ENCODE data around the gene UGT8.
"Not testable (repeated sequence)": the region's sequence is repeated elsewhere in the genome, so short reads cannot be mapped to it uniquely, and the experiment has no call there.

Gene UGT8

DNA sequence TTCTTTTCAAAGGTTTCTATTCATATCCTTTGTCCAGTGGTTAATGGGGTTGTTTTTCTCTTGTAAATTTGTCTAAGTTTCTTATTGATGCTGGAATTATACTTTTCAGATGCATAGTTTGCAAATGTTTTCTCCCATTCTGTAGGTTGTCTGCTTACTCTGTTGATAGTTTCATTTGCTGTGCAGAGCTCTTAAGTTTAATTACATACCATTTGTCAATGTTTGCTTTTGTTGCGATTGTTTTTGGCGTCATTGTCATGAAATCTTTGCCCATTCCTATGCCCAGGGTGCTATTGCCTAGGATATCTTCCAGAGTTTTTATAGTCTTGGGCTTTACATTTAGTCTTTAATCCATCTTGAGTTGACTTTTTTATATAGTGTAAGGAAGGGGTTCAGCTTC is 21.2 kb upstream of the UGT8 start:
- no peak for DNase-seq (ENCODE audit: low read depth in 2 of 2)
- TF ChIP-seq, protein P1, sequence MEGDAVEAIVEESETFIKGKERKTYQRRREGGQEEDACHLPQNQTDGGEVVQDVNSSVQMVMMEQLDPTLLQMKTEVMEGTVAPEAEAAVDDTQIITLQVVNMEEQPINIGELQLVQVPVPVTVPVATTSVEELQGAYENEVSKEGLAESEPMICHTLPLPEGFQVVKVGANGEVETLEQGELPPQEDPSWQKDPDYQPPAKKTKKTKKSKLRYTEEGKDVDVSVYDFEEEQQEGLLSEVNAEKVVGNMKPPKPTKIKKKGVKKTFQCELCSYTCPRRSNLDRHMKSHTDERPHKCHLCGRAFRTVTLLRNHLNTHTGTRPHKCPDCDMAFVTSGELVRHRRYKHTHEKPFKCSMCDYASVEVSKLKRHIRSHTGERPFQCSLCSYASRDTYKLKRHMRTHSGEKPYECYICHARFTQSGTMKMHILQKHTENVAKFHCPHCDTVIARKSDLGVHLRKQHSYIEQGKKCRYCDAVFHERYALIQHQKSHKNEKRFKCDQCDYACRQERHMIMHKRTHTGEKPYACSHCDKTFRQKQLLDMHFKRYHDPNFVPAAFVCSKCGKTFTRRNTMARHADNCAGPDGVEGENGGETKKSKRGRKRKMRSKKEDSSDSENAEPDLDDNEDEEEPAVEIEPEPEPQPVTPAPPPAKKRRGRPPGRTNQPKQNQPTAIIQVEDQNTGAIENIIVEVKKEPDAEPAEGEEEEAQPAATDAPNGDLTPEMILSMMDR (IDR thresholded peaks at IDR 0.05; ENCODE audit: low read depth, low read length), result no peak
- H3K4me3 ChIP-seq (replicated peaks in 1 of 2; ENCODE audit: low read depth in 2 of 2, low read length in 2 of 2), result no peak overlapping the region

DNA sequence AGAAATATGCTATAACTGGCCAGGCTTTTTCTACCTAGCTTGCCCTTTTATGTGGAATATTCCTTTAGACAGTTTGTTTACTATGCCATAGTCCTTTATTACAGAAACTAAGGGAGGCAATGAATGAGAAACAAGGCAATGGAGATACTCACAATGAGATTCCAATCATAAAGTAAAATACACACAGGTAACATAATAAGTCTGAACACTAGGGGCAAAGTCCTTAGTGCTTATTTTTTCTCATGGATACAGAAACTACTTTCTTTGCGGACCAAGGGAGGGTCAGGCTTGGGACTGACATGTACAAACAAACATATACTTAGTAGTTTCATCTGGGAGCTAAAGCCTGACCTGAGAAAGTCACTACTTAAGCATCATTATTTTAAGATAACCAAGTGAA is 16.0 kb upstream of the UGT8 start:
- H3K4me3 ChIP-seq (replicated peaks in 1 of 2; ENCODE audit: low read depth in 2 of 2, low read length in 2 of 2), result no peak overlapping the region
- no peak for DNase-seq (ENCODE audit: low read depth in 2 of 2)
- TF ChIP-seq, protein P1 (IDR thresholded peaks at IDR 0.05; ENCODE audit: low read depth, low read length), result no peak

DNA sequence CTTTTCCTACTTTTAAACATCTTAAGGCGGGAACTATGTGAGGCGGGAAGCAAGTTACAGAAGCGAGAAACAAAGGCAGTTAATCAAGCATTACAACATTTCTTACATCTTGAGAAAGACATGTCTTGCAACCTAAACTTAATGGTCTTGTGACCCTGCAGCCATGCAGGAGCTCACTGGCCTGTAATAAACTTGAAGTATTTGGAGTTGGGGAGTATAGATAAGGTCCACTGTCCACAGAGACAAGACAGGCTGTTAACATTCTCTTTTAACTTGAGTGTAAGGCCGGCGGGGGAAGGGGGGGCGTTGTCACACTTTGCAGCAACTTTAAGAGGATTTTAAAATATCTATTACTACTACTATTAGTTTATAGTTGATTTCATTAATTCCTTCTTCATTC is 10.3 kb upstream of the UGT8 start:
- TF ChIP-seq, protein P1 (IDR thresholded peaks at IDR 0.05; ENCODE audit: low read depth, low read length), result no peak
- no peak overlapping the region for H3K4me3 ChIP-seq (replicated peaks in 1 of 2; ENCODE audit: low read depth in 2 of 2, low read length in 2 of 2)
- no peak for DNase-seq (ENCODE audit: low read depth in 2 of 2)

DNA sequence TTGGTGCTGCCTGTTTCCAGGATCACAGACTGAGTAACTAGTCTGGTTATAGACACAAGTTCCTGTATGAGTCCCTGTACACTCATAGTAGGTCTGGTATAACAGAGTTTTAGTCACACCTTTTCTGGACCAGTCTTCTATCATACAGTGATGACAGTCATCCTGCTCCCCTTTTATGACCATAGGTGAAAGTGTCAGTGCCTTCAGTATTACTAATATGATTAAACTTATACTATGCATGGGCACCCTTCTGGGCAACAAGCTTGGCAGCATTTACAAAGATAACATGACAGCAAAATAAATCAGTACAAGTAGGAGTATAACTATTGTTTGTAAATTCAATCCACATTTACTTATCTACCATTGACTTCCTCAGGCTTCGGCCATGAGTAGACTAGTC is 8.2 kb upstream of the UGT8 start:
- not testable (repeated sequence) for DNase-seq (ENCODE audit: low read depth in 2 of 2); H3K4me3 ChIP-seq (replicated peaks in 1 of 2; ENCODE audit: low read depth in 2 of 2, low read length in 2 of 2)

DNA sequence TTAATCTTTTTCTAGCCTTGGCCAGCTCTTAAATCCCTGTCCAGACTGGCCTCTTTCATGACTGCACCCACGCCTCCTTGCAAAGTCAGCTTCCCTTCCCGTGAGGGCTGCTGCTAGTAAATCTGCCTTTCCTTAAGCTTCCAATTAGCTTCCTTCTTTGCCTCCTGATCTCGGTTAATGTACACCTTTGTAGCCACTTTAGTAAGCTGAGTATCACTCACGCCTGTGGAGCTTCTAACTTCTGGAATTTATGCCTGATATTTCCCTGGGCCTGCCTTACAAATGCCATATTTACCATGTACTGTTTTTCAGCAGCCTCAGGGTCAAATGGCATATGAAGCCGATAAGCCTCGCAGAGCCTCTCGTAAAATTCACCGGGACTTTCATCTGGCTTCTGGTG is 5.1 kb upstream of the UGT8 start:
- DNase-seq (ENCODE audit: low read depth in 2 of 2), result no peak
- TF ChIP-seq, protein P1 (IDR thresholded peaks at IDR 0.05; ENCODE audit: low read depth, low read length), result no peak
- no peak overlapping the region for H3K4me3 ChIP-seq (replicated peaks in 1 of 2; ENCODE audit: low read depth in 2 of 2, low read length in 2 of 2)

DNA sequence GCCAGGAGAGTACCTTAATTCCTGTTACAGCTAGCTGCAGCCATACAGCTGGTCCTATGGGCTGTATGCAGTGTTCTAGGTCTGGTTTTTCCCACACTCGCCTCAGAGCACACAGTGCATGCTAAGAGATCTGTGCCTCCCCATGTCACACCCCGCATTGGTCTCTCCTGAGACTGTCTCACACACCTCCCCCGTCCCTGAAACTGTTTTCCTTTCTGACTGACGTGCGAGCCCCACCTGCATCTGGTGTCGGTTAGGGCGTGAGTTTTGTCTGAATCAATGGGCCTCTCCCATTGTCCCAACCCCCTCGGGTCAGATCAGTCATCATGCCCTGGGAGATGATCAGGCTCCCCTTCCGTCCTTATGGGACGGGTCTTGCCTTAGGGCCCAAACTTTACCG is 3.4 kb upstream of the UGT8 start:
- TF ChIP-seq, protein P1 (IDR thresholded peaks at IDR 0.05; ENCODE audit: low read depth, low read length), result no peak
- no peak overlapping the region for H3K4me3 ChIP-seq (replicated peaks in 1 of 2; ENCODE audit: low read depth in 2 of 2, low read length in 2 of 2)
- DNase-seq (ENCODE audit: low read depth in 2 of 2), result no peak

DNA sequence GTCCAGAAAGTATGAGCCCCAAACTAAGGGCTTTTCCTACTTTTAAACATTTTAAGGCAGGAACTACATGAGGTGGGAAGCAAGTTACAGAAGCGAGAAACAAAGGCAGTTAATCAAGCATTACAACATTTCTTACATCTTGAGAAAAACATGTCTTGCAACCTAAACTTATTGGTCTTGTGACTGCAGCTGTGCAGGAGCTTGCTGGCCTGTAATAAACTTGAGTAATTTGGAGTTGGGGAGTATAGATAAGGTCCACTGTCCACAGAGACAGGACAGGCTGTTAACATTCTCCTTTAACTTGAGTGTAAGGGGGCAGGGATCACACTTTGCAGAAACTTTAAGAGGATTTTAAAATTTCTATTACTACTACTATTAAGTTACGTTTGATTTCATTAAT is 2.7 kb upstream of the UGT8 start:
- H3K4me3 ChIP-seq (replicated peaks in 1 of 2; ENCODE audit: low read depth in 2 of 2, low read length in 2 of 2), result no peak overlapping the region
- TF ChIP-seq, protein P1 (IDR thresholded peaks at IDR 0.05; ENCODE audit: low read depth, low read length), result no peak
- no peak for DNase-seq (ENCODE audit: low read depth in 2 of 2)
